ENCODE results near the gene RPP25L.

The RPP25L gene

GRCh38 chr9:34607331-34607730, 4.6 kb downstream of the RPP25L start:
- Histone ChIP-seq H3K4me1 (ENCODE audit: insufficient read depth, low read length) (peaks cover 5% of the 10 kb centered on the region; the same call in 1 of the 2 replicates), H3K36me3 (ENCODE audit: insufficient read depth, low read length) (no peaks in the 10 kb centered on the region), H3K9me3 (ENCODE audit: control insufficient read depth, insufficient read depth, low read length) (no peaks in the 10 kb centered on the region), H3K9ac (ENCODE audit: low read depth, low read length) (no peak overlapping the region)

DNA sequence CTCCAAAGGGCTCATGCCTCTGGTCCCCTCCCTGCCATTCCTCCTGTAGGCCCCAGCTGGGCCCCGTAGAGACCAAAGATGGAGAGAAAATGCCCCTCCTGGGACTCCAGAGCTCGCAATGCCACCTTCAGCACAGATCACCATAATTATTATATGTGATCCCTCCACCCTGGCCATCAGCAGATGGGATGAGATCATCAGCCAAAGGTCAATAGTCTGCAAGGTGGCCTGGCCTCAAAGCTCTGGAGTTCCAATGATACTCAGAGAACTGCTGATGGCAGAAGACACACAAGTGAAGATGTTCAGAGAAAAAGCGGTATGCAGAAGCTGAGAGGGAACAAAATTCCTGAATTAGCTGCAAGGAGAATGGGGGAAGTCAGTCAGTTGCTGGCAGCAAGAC, 5.0 kb downstream of the RPP25L start:
- Histone ChIP-seq H3K9me3 (ENCODE audit: control insufficient read depth, insufficient read depth, low read length) (no peaks in the 10 kb centered on the region), H3K36me3 (ENCODE audit: insufficient read depth, low read length) (no peaks in the 10 kb centered on the region), H3K9ac (ENCODE audit: low read depth, low read length) (no peak overlapping the region), H3K4me1 (ENCODE audit: insufficient read depth, low read length) (peaks cover 10% of the 10 kb centered on the region; the same call in 1 of the 2 replicates)

DNA sequence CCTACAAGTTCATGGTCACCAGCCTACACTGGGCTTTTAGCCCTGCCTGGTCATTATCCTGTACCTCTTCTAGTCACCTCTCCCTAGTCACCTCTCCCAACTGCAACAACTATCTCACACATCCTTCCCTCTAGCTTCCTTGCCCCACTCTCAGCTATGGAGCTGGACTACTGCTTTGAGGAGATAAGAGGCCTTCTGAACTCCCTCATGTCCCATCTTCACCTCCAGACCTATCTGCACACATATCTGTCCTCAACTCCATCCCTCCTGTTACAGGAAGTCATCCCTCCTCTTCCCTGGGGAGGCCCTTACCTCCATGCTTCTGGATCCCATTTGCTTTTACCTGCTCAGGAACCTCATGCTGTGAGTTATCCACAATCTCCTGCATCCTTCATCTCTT, 5.7 kb downstream of the RPP25L start:
- Histone ChIP-seq H3K9me3 (ENCODE audit: control insufficient read depth, insufficient read depth, low read length) (no peaks in the 10 kb centered on the region), H3K4me1 (ENCODE audit: insufficient read depth, low read length) (peaks cover 11% of the 10 kb centered on the region; the same call in 1 of the 2 replicates), H3K9ac (ENCODE audit: low read depth, low read length) (no peak overlapping the region), H3K36me3 (ENCODE audit: insufficient read depth, low read length) (no peaks in the 10 kb centered on the region)

GRCh38 chr9:34603610-34604231, 8.2 kb downstream of the RPP25L start:
- H3K36me3 ChIP-seq (ENCODE audit: insufficient read depth, low read length), result no peaks in the 10 kb centered on the region
- no peak overlapping the region for H3K9ac ChIP-seq (ENCODE audit: low read depth, low read length)
- H3K4me1 ChIP-seq (ENCODE audit: insufficient read depth, low read length), result peaks cover 11% of the 10 kb centered on the region; the same call in 1 of the 2 replicates
- no peaks in the 10 kb centered on the region for H3K9me3 ChIP-seq (ENCODE audit: control insufficient read depth, insufficient read depth, low read length)

GRCh38 chr9:34601937-34602573, 9.8 kb downstream of the RPP25L start:
- H3K9ac ChIP-seq (ENCODE audit: low read depth, low read length), result no peak overlapping the region
- H3K36me3 ChIP-seq (ENCODE audit: insufficient read depth, low read length), result no peaks in the 10 kb centered on the region
- no peaks in the 10 kb centered on the region for H3K9me3 ChIP-seq (ENCODE audit: control insufficient read depth, insufficient read depth, low read length)
- peaks cover 11% of the 10 kb centered on the region; the same call in 1 of the 2 replicates for H3K4me1 ChIP-seq (ENCODE audit: insufficient read depth, low read length)

DNA sequence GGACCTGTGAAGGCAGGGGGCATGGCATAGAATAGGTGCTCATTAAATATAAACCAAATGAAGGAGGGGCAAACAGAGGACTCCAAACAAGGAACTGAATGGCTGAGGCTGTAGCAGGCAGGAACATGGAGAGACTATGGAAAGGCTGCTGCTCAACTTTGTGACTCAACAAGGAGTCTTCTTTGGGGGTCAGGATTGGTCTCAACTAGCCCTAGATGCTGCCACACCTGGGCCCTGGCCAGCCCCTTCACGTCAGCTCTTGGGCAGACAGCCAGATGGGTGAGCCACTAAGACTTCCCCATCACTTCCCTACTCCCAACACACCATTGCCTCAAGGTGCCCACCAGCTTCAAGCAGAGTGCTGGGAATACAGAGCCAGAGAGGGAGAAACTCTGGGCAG, 11.0 kb downstream of the RPP25L start:
- Histone ChIP-seq H3K9me3 (ENCODE audit: control insufficient read depth, insufficient read depth, low read length) (no peaks in the 10 kb centered on the region), H3K4me1 (ENCODE audit: insufficient read depth, low read length) (peaks cover 11% of the 10 kb centered on the region; the same call in 1 of the 2 replicates), H3K36me3 (ENCODE audit: insufficient read depth, low read length) (no peaks in the 10 kb centered on the region), H3K9ac (ENCODE audit: low read depth, low read length) (no peak overlapping the region)

DNA sequence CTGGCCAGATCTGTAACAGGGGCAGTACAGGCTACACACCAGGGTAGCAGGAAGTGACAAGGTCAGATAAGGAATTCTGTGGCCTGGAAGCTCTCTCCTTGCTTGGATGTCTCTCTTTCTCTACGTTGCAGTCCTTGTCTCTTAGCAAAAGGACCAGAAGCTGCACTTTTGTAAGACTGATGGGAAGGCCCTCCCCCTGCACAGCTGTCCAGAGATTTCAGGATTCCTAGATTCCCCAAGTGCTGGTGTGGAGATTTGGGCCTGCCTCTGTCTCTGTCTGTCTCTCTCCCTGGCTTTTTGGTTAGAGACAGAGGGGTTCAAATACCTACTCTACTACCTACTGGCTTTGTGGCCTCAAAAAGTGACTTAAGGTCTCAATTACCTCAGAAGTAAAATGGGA, 12.4 kb downstream of the RPP25L start:
- no peak overlapping the region for H3K9ac ChIP-seq (ENCODE audit: low read depth, low read length)
- no peaks in the 10 kb centered on the region for H3K36me3 ChIP-seq (ENCODE audit: insufficient read depth, low read length)
- H3K4me1 ChIP-seq (ENCODE audit: insufficient read depth, low read length), result peaks cover 11% of the 10 kb centered on the region; the same call in 1 of the 2 replicates
- H3K9me3 ChIP-seq (ENCODE audit: control insufficient read depth, insufficient read depth, low read length), result no peaks in the 10 kb centered on the region

DNA sequence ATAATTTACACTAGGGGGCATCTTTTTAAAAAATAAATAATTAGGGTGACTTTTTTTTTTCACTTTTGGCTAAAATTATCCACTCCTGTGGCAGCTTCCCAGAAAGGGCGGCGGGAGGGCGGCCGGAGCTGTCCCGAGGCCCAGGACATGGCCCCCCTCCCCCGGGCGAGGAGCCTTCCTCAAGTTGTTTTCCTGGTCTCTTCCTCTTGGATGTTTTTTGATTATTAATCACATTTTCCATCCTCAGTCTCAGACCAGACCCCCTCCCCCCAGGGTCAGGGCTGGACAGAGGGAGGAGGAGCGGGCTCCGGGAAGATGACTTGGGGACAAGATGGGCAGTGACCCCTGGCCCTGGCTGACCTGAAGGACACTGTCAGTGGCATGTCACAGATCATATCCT, 17.7 kb downstream of the RPP25L start:
- Histone ChIP-seq H3K9ac (ENCODE audit: low read depth, low read length) (no peak overlapping the region), H3K4me1 (ENCODE audit: insufficient read depth, low read length) (peaks cover 10% of the 10 kb centered on the region), H3K36me3 (ENCODE audit: insufficient read depth, low read length) (no peaks in the 10 kb centered on the region), H3K9me3 (ENCODE audit: control insufficient read depth, insufficient read depth, low read length) (no peaks in the 10 kb centered on the region)

DNA sequence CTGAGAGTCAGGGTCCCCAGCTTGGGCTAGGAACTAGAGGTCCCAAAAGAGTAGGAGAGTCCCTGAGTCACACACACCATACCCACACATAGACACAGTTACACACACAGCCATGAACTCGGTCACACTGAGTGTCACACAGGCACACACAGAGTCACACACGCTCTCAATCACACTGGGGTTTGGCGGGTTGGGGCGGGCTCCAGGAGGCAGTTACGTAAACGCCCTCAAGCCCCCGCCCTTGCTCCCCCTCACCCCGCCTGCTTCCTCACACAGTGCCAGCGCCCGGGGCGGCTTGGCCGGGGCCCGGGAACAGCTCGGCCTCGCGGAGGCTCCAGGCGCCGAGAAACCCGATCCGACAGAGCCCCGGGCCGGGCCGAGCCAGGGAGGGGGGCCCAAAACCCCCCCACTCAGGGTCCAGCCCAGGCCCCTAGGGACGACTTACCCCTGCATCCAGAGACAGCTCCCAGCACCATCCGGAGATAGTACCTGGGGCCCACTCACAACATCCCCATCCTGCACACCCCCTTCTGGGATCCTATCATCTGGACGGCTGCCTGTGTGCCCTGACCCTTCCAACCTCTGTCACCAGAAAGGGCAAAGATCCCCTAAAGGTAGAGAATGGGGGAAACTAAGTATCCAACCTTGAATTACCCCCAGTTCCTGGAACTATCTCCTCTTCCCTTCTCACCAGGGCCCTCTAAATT, 18.8 kb downstream of the RPP25L start:
- Histone ChIP-seq H3K9me3 (ENCODE audit: control insufficient read depth, insufficient read depth, low read length) (no peaks in the 10 kb centered on the region), H3K9ac (ENCODE audit: low read depth, low read length) (peak overlapping the region; percentile 19; the same call in 1 of the 2 replicates), H3K4me1 (ENCODE audit: insufficient read depth, low read length) (peaks cover 15% of the 10 kb centered on the region), H3K36me3 (ENCODE audit: insufficient read depth, low read length) (no peaks in the 10 kb centered on the region)

- H3K4me1 ChIP-seq (ENCODE audit: insufficient read depth, low read length), result peaks cover 15% of the 10 kb centered on the region
- no peaks in the 10 kb centered on the region for H3K36me3 ChIP-seq (ENCODE audit: insufficient read depth, low read length)
- peak overlapping the region; percentile 14; the same call in 1 of the 2 replicates for H3K9ac ChIP-seq (ENCODE audit: low read depth, low read length)
- H3K9me3 ChIP-seq (ENCODE audit: control insufficient read depth, insufficient read depth, low read length), result no peaks in the 10 kb centered on the region
Measured at GRCh38 chr9:34591917-34592866, 19.7 kb downstream of the RPP25L start.

- Histone ChIP-seq H3K4me1 (ENCODE audit: insufficient read depth, low read length) (peaks cover 20% of the 10 kb centered on the region), H3K9ac (ENCODE audit: low read depth, low read length) (peak overlapping the region; percentile 76; the same call in 1 of the 2 replicates), H3K36me3 (ENCODE audit: insufficient read depth, low read length) (no peaks in the 10 kb centered on the region), H3K9me3 (ENCODE audit: control insufficient read depth, insufficient read depth, low read length) (no peaks in the 10 kb centered on the region)
Measured at GRCh38 chr9:34591248-34591916, 20.5 kb downstream of the RPP25L start.

DNA sequence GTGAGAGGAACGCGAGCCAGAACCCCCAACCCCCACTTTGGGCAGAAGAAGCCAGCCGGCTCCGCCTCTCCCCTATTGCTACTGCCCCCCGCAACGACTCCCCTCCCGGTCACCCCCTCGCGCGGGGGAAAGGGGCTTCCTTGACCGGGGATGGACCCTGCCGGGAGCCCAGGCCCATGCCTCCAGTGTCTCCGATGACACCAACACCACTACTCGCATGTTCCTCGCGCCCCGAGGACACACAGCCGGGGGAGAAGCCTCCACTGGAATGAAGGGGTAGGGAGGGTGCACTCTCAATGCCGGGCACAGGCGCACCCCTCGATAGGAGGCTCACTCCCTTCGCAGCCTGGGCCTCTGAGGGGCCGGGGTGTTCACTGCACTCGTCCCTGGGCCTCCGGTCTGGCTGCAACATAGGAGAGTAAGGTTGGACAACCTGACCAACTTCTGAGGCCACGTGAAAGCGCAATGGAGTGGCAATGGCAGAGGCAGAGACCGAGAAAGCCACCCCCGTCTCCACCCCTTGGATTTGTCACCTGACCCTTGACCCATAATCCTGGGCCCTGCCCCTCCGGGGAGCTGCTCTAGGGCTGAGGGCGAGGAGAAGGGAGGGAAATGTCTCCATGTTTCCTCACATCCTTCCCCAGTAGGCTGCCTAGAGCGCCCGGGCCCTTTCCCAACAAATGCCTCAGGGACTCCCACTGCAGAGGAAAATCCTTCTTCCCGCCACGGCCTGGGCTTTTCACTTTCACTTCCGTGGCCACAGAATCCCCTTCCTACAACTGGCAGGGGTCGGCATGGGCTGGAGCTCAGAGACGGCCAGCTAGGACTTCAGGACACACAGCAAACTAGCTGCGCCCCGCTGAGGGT, 21.3 kb downstream of the RPP25L start:
- Histone ChIP-seq H3K36me3 (ENCODE audit: insufficient read depth, low read length) (no peaks in the 10 kb centered on the region), H3K9me3 (ENCODE audit: control insufficient read depth, insufficient read depth, low read length) (no peaks in the 10 kb centered on the region), H3K4me1 (ENCODE audit: insufficient read depth, low read length) (peaks cover 28% of the 10 kb centered on the region), H3K9ac (ENCODE audit: low read depth, low read length) (peak overlapping the region; percentile 76)

Data from ES-I3 (cell line).